Esophagus muscularis mucosa (tissue), 3 donors: ENCODE results near the gene CKAP2L.

Experiments
- POLR2A ChIP-seq: fragments of 450-650 bp; IDR thresholded peaks from one replicate; pipeline ENCODE4 v1.6.1; 2017; ENCODE audit warnings: antibody characterized with exemption, moderate library complexity, mild to moderate bottlenecking, low read depth
- POLR2AphosphoS5 ChIP-seq, 2 donors: sonication (generic); formaldehyde crosslinking; IDR thresholded peaks; one replicate each; pipeline ENCODE4 v1.6.1; 2017; ENCODE audit warnings: antibody characterized with exemption in 2 of 2
- TF ChIP-seq, protein P1 (sequence below), 3 experiments: fragments of 200-600 bp in 2 of 3; fragments of 450-650 bp in 1 of 3; sonication (generic) in 2 of 3; IDR thresholded peaks; one replicate each; pipeline ENCODE4 v1.5.1; 2017 to 2019; ENCODE audit warnings: antibody characterized with exemption in 3 of 3, mild to moderate bottlenecking in 2 of 3, moderate library complexity in 1 of 3

DNA sequence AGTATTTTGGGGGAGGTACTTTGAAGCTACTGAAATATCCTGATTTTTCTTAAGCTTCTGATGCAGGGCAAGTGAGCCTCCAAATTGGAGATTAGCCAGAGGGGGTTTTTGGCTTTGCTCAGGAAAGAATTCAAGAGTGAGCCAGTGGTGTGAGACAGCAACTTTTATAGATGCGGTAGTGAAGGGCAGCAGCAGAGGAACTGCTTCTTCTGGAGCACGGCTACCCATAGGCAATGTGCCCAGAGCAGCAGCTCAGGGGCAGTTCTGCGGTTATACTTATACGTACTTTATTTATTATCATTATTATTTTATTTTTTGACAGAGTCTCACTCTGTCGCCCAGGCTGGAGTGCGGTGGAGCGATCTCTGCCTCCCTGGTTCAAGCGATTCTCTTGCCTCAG, 63.4 kb downstream of the CKAP2L start:
- TF ChIP-seq, protein P1, sequence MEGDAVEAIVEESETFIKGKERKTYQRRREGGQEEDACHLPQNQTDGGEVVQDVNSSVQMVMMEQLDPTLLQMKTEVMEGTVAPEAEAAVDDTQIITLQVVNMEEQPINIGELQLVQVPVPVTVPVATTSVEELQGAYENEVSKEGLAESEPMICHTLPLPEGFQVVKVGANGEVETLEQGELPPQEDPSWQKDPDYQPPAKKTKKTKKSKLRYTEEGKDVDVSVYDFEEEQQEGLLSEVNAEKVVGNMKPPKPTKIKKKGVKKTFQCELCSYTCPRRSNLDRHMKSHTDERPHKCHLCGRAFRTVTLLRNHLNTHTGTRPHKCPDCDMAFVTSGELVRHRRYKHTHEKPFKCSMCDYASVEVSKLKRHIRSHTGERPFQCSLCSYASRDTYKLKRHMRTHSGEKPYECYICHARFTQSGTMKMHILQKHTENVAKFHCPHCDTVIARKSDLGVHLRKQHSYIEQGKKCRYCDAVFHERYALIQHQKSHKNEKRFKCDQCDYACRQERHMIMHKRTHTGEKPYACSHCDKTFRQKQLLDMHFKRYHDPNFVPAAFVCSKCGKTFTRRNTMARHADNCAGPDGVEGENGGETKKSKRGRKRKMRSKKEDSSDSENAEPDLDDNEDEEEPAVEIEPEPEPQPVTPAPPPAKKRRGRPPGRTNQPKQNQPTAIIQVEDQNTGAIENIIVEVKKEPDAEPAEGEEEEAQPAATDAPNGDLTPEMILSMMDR (IDR thresholded peaks at IDR 0.05): no peak
- TF ChIP-seq POLR2A (no peak), POLR2AphosphoS5 (IDR thresholded peaks at IDR 0.05) (no peak)
